Stimulated activated CD4-positive, alpha-beta T cell treated with anti-CD3 and anti-CD28 coated beads, Interleukin-4, amount 100 ng/mL, for 48 hours (primary cell): ENCODE results near the gene NSUN4.
"Not testable (repeated sequence)": the region's sequence is repeated elsewhere in the genome, so short reads cannot be mapped to it uniquely, and the experiment has no call there.

Source experiments
- DNase-seq, 2 donors: peaks; one replicate each; pipeline ENCODE4 v3.0.0-alpha.2; 2020; ENCODE audit warnings: low read depth in 2 of 2

Gene NSUN4

DNA sequence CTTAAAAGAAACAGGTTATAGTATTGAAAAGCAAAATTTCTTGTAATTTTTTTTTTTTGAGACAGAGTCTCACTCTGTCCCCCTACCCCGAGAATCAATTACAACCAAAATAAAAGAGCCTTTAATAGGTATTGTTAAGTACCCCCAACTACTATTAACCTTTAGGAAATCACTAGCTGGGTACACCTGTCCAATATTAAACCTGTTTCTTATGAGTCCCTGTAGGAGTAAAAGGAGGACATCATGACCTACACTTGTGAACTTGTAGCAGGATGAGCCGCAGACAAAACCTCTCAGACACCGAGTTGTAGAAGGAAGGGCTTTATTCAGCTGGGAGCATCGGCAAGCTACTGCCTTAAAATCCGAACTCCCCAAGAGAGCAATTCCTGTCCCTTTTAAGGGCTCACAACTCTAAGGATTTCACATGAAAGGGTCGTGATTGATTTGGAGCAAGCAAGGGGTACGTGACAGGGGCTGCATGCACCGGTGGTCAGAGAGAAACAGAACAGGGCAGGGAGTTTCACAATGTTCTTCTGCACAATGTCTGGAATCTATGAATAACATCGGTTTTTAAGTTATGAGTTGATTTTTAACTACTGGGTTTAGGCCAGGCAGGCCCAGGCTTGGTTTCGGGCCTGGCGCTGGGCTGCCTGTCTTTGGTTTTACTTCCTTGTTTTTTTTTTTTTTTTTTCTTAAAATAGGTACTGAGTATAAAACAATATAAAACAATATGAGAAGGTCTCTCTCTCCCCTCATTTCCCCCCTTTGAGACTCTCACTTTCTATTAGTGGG, 15.1 kb upstream of the NSUN4 start:
- DNase-seq, result not testable (repeated sequence)

DNA sequence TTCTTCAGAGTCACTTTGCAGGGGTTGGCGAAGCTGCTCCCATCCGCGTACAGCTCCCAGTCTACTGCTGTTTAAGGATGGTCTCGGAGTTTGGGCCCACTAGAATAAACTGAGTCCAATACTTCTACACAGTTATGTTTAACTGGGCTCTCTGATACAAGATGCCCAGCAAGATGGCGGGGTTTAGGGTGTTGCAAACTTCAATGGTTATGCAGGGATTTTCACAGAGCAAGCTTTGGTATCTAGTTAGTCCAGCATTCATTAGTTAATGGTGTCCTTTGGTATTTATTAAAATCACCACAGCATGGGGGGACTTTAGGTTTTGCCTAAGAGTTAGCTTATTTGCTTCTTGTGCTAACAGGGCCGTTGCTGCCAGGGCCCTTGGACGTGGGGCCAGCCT, 12.4 kb upstream of the NSUN4 start:
- DNase-seq, result not testable (repeated sequence)

DNA sequence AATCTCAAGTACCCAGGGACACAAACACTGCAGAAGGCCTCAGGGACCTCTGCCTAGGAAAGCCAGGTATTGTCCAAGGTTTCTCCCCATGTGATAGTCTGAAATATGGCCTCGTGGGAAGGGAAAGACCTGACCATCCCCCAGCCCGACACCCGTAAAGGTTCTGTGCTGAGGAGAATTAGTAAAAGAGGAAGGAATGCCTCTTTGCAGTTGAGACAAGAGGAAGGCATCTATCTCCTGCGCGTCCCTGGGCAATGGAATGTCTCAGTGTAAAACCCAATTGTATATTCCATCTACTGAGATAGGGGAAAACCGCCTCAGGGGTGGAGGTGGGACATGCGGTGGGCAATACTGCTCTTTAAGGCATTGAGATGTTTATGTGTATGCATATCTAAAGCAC, 10.8 kb upstream of the NSUN4 start:
- not testable (repeated sequence) for DNase-seq

DNA sequence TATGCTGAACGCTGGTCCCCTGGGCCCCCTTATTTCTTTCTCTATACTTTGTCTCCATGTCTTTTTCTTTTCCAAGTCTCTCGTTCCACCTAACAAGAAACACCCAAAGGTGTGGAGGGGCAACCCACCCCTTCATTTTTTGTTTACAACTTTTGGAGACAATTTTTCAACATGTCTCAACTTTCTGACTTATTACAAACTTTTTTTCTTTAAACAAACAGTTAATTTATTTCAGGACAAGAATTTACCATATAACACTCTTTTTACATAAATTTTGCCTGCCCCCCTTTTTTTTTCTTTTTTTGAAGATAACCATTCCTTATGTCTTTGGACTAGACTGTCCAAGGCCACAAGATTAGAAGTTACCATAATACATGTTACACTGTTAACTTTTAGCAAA, 10.2 kb upstream of the NSUN4 start:
- DNase-seq, result not testable (repeated sequence)

DNA sequence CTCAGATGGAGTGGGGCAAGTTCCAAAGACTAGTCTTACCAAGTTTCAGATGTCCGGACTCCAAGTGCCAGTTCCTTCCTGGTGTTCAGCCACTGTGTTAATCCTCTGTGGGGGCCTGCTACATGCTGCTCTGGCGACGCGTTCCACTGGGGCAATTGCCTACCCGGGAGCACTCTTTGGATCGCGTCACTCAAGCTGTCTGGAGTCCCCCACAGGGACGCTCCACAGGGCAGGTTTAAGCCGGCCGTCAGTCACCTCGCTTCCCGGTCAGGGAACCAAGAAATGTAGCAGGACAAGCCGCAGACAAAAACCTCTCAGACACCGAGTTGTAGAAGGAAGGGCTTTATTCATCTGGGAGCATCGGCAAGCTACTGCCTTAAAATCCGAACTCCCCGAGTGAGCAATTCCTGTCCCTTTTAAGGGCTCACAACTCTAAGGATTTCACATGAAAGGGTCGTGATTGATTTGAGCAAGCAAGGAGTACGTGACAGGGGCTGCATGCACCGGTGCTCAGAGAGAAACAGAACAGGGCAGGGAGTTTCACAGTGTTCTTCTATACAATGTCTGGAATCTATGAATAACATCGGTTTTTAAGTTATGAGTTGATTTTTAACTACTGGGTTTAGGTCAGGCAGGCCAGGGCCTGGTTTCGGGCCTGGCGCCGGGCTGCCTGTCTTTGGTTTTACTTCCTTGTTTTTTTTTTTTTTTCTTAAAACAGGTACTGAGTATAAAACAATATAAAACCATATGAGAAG, 8.6 kb upstream of the NSUN4 start:
- not testable (repeated sequence) for DNase-seq

DNA sequence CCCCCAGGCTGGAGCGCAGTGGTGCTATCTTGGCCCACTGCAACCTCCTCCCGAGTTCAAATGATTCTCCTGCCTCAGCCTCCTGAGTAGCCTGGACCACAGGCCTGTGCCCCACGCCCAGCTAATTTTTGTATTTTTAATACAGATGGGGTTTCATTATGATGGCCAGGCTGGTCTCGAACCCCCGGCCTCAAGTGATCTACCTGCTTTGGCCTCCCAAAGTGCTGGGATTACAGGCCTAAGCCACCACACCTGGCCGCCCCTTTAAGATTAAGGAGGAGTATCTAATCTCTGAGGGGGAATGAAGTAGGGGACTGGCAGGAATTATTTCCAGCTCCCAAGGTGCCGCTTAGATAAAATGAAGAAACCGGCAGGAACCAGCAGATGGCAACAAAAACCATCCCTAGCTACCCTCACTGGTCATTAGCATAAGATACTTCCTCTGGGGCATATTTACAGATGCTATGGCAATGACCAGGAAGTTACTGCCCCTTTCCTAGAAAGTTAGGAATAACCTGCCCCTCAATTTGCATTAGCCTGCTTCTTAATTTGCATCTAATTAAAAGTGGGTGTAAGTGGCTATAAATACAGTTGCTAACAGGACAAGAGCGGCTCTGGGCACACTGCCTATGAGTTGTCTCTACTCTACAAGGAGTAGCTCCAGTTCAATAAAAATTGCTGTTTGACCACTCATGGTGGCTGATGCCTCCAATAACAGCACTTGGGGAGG, 7.1 kb upstream of the NSUN4 start:
- no peak for DNase-seq

DNA sequence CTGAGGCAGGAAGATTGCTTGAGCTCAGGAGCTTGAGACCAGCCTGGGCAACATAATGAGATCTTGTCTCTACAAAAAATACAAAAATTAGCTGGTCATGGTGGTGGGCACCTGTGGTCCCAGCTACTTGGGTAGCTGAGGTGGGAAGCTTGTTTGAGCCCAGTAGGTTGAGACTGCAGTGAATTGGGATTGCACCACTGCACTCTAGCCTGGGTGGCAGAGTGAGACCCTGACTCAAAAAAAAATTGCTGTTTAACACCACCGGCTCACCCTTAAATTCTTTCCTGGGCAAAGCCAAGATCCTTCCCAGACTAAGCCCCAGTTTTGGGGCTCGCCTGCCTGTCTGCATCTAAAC, 6.6 kb upstream of the NSUN4 start:
- DNase-seq, result no peak

DNA sequence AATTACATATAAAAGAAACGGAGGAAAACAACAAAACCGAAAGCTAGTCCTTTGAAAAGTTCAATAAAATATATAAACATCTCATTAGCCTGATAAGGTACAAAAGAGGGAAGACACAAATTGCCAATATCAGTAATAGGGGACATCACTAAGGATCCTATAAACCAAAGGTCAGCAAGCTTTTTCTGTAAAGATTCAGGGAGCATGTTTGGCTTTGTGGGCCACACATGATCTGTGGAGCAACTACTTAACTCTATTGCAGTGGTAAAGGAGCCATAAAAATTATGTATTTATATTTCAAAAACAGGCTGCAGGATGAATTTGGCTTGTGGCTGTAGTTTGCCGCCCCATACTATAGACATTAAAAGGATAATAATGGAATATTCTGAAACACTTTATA, 5.5 kb upstream of the NSUN4 start:
- no peak for DNase-seq

DNA sequence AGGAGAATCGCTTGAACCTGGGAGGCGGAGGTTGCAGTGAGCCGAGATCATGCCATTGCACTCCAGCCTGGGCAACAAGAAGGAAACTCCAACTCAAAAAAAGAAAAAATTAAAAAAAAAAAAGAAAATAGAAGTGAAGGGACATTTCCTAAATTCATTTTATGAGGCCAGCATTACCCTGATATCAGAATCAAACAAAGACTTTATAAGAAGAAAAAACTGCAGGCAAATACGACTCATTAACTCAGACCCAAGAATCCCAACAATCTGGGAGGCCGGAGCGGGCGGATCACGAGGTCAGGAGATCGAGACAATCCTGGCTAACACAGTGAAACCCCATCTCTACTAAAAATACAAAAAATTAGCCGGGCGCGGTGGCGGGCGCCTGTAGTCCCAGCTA, 3.2 kb upstream of the NSUN4 start:
- not testable (repeated sequence) for DNase-seq

DNA sequence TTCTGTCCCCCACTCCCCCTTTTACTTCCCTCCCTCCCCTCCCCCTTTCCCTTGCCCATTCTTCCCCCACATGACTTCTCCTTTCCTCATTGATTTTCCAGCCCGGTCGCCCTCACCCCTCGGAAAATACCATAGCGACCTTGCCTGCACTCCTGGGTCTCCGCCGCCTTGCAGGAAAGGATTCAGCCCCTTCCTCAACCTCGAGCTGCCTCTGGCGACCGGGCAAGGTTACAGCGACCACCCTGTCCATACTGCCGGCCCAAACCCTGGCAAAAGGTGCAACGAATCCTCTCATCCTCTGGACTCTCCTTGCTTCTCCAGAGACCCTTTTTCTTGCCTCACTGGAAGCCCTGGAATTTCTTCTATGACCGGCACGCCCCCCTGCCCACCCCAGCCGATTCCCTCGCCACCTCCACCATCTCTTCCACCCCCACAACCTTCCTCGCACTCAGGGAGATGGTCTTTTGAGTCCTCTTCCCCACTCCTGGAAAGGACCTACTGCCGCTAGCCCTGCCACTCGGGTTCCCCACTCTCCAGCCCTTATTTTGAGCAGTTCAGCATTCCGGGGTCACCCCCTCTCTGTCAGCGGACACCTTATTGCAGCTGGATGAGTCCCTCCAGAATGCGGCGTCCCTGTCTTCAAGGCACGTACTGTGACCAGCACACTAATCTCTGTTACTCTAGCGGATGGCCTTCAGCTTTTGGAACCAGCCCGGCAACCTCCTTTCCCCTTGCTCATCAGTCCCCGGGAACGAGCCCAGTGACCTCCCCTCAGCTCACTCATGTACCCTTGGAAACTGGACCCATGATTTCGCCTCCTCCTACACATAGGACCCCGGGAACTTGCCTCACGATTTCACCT, 846 bp downstream of the NSUN4 start:
- no peak for DNase-seq

DNA sequence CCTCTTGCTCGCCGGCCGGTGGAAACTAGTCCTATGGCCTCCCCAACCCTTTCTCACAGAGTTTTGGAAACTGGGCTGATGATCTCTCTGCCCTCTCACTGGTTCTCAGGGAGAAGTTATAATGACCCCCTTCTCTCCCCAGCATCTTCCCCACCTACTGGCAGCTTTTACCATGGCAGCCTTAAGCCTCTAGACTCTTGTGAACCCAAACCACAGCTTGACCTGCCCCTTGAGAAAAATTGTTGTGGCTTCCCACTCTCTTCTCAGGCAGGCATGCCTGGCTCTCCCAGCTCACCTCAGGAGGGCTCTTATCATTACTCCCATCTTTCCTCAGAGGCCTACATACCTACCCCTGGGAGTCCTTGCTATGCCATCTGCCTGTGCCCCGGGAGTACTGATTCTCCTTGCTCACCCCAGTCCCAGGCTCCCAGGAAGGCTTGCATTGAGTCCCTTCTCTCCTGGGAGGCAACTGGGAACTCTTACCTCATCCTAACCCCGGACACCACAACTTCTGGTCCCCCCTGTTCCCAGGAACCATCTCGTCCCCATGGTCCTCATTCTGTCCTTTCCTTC, 1.6 kb downstream of the NSUN4 start:
- DNase-seq, result no peak

DNA sequence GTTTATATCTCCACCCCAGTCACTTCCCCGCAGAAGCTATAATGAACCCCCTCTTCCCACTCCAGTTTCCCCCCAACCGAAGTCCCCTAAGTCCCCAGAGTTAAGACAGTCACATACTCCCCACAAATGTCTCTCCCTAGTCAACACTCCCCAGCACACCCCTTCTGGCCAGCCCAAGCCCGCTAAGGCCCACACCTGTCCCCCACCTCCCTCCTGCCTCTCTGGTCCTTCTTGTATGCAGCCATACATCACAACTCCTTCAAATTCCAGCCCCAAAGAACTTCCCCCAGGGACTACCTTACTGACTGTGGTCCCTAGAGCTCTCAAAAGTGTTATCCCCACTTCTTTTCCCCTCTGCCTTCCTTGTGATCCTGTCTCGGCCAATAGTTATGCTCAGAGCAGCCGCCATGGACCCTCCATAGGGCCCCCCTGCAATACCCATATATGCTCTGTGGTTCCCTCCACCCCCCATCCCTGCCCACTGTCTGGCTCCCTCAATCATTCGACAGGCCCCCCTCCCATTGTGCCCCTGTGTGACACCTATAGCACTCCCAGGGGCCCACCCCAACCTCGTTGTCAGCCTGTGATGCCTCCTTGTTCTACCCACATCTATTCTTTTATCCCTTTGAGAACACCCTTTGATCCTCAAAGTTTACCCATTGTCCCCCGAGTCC, 2.2 kb downstream of the NSUN4 start:
- DNase-seq, result no peak

DNA sequence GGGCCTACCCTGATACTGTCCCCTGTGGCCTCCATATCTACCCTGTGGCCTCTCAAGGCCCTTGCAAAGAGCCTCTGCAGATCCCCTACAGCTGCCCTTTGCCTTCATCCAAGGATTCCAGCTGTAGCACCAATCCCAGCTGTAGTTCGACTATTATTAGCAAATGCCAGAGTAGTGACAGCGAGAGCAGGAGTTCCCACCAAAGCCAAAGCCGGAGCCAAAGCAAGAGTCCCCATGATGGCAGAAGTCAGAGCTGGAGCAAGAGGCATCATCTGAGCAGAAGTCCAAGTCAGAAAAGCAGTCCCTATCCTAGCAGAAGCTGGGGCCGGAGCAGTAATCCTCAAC, 2.7 kb downstream of the NSUN4 start:
- no peak for DNase-seq

DNA sequence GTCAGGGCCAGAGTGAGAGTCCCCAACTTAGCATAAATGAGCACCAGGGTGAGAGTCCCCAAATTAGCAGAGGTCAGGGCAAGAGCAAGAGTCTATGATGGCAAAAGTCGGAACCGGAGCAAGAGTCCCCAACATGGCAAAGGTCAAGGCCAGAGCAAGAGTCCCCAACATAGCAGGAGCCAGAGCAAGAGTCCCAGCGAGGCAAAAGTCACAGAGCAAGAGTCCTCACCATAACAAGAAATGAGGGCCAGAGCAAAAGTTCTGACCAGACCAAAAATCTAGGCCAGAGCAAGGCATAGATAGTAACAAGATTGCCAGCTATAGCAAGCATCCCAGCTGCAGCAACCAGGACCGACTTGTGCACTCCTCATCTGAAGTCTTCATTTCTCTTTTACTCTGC, 3.1 kb downstream of the NSUN4 start:
- no peak for DNase-seq

DNA sequence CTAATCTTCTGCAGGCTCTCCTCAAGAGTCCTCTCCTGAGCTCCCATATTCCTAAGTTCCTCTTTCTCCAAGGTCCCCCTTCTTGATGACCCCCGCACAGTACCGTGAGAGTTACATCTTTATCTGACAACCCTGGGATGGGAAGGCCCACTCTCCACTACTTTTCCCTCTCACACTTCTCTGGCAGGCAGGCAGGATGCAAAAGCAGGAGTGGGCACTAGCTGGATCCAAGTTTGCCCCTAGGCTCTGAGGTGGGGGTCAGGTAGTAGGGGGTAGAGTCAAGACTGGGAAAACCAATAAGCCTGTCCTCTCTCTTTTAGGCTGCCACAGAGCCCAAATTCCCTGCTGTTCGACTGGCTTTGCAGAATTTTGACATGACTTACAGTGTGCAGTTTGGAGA, 3.9 kb downstream of the NSUN4 start:
- DNase-seq, result no peak

DNA sequence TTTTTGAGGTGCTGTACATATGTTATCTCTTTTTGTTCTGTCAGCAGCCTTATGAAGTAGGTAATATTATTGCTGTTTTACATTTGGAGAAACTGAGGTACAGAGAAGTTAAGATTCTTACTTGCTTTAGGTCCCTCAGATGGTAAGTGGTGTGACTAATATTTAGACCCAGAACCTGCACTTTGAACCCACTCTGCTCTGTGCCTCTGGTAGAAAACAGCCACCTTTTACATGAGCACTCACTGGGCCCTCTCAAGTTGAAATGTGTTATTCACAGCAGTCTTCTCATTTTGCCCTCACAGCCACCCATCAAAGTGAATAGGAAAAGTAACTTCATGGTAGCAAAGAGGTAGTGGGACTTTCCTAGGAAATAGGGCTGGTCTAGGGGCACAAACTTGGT, 4.7 kb downstream of the NSUN4 start:
- DNase-seq, result no peak

DNA sequence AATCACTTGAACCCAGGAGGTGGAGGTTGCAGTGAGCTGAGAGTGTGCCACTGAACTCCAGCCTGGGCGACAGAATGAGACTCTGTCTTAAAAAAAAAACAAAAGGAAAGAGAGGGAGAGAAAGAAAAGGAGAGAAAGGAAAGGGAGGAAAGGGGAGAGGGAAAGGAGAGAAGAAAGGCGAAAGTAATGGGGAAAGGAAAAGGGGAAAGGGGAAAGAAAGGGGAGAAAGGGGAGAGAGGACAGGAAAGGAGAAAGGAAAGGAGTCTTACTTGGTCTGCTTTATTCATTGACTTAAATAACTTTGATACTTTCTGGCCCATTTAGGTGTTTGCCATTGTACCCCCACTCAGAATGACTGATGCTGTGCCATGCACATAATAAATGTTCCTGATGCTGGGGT, 11.8 kb downstream of the NSUN4 start:
- DNase-seq, result no peak

DNA sequence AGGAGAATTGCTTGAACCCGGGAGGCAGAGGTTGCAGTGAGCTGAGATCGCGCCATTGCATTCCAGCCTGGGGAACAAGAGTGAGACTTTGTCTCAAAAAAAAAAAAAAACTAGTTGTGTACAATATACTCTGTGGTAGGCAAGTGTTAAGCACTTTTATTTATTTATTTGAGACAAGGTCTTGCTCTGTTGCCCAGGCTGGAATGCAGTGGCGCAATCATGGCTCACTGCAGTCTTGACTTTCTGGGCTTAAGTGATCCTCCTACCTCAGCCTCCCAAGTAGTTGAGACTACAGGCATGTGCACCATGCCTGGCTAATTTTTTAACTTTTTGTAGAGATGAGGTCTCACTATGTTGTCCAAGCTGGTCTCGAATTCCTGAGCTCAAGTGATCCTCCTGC, 15.3 kb downstream of the NSUN4 start:
- DNase-seq, result not testable (repeated sequence)

DNA sequence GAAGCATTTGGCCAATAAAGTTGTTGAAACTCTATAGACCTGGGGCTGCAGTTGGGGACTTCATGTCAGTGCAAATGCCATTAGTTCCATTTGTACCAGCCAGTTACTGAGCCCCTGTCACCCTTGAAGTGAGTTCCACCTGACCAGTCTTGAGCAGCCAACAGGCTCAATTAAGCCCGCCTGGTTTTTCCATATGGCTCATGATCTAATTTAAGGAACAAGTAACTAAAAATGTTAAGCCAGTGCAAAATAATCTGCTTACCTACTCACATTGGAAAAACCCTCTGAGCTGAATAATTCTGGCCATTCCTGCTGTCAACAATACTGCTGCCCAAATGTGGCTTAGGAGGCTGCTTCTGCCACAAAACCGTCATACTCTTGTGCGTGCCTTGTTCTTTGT, 21.6 kb downstream of the NSUN4 start:
- DNase-seq, result no peak

DNA sequence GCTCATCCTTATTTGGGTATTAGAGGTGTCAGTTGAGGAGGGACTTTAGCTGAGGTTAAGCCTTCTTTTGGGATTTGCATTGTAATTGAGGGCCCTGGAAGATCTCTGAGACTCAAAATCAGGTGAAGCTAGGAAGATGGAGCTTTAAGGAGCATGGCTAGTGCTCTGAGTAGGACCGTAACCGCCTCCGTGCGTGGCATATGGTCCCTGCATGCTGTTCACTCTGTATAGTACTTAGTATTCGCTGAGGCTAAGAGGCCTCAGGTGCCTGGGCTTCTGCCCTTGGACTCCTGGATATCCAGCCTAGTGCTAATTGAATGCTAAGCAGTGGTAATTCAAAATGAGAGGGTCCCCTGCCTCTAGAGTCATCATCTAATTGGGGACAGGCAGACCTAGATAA, 22.5 kb downstream of the NSUN4 start:
- DNase-seq, result no peak

DNA sequence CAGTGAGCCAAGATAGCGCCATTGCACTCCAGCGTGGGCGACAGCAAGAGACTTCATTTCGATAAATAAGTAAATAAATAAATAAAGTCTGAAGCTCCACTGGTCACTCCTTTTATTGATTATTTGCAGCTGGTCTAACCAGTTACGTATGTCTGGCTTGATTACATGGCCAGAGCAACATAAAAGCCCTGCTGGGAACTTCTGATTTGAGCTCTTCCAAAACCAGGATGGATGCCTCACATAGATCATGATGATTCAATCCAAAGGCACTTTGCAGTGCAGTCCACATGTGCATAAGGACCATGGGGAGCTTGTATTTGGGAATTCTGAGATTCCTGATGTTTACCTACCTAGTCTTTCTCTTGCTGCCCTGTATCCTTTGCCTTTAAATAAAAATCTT, 24.0 kb downstream of the NSUN4 start:
- no peak for DNase-seq
